SIG-M5 (cell line): Measurements from ENCODE around the gene ZDHHC14.
"Not testable (repeated sequence)": the region's sequence is repeated elsewhere in the genome, so short reads cannot be mapped to it uniquely, and the experiment has no call there.

Source experiments
- DNase-seq: peaks from one replicate; lab custom pipeline; 2025; lab: John Stamatoyannopoulos, UW

Gene ZDHHC14

DNA sequence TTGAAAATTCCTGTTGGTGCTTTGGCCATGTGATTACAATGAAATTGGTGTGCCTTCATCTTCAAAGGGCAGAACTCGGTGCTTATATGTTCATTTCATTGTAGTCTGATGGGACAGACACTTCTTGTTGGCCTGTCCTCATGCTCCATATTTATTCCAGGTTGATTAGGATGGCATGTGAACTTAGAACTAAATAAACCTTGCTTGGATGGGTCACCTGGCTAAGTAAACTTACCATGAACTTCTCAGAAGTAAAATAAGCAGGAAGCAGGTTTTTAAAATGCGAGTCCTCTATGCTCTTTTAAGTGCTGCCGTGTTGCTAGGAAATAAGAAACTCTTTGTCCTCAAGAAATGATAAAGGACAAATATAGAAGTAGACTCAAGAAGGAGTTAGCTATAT lies 26.7 kb downstream of the ZDHHC14 start:
- DNase-seq = no peak

DNA sequence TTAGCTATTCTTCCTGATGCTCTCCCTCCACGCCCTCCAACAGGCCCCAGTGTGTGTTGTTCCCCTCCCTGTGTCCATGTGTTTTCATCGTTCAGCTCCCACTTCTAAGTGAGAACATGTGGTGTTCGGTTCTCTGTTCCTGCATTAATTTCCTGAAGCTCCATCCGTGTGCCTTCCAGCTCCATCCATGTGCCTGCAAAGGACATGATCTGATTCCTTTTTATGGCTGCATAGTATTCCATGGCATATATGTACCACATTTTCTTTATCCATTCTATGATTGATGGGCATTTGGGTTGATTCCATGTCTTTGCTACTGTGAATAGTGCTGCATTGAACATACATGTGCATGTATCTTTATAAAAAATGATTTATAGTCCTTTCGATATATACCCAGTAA lies 27.4 kb downstream of the ZDHHC14 start:
- not testable (repeated sequence) for DNase-seq

DNA sequence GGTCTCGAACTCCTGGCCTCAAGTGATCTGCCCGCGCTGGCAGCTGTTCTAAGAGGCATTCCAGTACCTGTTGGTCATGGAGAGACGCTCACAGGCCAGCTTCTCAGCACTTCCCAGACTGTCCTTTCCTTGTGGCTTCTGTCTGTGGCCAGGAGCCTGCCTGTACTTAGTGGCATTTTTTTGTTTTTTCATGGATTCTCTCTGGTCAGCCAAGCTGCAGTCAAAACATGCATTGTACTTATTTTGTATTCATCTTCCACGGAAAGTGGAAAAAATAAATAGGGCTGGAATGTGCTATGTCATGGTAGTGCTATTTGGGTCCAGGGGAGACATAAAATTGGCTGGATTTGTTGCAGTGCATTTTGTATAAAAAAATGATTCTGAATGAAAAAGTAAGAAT lies 29.1 kb downstream of the ZDHHC14 start:
- no peak for DNase-seq

DNA sequence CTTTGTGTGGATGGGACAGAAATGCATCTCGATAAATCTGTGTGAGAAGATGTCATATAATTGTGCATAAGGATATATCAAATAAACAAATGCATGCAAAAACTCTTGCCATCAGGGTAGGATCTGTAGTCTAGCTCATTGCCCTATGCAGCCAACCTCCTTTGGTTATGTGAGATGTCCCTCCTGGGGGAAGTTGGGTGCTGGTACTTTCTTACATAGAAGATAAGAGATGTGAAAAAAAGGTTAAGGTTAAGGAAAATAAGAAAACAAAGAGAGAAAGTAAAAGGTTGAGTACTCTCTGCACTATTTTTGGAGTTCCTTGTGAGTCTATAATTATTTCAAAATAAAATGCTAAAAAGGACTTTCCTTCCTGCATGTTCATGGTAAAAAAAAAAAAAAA lies 30.4 kb downstream of the ZDHHC14 start:
- DNase-seq = no peak

DNA sequence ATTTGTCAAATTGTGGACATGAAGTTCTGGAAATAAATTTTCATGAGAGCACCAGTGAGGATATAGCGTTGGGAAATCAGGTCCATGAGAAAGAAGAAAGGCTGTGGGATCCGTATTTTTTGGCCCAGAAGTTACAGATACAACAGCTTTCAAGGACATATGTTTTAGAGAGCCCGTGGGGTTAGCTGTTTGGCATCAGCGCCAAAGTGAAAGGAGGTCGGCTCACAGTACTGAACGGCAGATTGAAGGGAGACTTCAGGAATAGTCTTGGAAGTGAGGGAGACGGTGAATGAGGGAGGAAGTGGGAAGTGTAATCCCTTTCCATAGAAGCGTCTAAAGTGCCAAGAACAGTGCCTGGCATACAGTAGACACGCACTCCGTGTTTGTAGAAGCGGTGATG lies 31.8 kb downstream of the ZDHHC14 start:
- no peak for DNase-seq

DNA sequence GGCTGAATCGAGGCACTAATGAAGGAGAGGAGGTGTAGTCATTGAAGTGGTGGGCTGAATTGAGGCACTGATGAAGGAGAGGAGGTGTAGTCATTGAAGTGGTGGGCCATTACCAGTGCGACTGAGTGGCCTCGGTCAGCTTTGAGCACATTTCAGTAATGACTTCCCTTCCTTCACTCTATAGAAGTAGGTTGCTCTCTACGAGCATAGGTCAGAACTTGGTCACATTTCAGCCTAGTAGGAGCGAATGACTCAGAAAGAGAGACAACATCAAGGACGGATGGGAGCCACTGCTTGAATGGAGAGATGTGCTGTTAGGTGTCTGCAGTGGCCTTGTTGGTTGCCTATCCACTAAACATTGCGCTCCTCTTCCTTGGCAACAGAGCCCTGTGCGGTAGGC lies 39.5 kb downstream of the ZDHHC14 start:
- DNase-seq = no peak

DNA sequence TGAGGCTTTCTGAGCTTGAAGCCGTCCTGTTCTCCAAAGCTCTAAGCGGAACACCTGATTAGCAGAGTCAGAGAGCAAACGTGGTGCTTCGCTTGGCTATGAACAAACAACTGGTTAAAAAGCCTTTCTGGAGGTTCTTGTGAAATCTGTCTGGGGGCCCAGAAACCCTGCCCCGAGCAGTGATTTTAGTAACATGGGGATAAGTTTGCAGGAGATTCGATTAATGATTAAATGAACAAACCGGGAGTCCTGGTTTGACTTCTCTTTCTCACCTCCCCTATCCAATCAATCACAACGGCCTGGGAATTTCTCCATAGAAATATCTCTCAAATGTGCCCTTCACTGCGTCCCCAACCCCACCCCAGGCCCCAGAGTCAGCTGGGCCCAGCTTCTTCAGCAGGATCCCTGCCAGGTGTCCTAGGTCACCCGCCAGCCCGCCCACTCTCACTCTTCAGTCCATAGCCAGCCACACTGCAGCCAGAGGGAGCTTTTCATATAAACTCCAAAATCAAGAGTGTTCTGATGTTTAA lies 43.6 kb downstream of the ZDHHC14 start:
- DNase-seq = no peak

DNA sequence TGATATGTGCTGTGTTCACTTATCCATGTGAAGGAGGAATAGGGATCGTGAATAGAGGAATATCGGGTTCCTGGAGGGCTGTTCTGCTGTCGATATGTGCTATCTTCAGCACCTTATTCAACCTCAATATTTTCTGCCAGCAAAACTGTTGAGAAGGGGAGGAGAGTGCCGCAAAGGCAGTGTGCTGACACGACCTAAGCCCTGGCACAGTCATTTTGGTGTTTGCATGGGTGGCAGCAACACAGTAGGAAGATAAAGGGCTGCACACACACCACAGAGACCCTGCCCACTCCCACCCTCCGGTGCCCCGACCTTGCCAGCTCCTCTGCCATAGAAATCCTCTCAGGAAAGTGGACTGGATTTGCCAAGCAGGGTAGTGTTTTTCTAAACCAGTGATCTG lies 47.0 kb downstream of the ZDHHC14 start:
- no peak for DNase-seq

DNA sequence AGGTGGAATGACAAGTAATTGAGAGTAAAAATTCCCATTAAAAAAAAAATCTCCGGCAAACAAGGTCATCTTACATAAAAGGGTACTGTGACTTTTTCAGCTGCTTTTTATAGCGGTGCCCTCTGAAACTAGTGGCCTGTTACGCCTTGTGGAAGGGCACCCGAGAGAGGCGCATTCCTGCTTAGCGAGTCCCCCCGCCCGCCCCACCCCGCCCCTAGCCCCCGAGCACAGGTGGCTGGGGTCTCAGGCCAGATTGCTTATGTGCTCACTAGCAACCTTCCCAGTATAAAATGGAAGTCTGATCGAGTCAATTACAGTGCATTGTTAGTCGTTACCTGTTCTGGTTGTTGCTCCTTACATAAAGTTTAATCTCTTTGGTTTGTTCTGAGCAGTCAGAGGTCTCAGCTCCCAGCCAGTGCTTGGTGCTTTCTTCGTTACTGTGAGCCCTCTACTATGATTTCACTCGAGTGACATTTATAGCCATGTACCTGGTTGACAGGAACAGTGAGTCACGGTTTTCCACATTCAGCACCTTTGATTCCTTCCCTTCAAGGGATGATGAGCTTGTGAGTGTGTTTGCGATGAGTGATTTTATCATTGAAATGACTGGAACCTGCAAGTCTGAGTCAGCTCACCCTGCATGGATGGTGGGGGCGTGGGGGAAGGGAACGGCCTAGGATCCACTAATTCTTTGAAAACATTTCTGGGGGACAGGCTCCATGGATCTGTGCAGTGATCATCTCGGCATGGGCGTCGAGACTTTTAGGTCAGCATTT lies 47.6 kb downstream of the ZDHHC14 start:
- DNase-seq = no peak

DNA sequence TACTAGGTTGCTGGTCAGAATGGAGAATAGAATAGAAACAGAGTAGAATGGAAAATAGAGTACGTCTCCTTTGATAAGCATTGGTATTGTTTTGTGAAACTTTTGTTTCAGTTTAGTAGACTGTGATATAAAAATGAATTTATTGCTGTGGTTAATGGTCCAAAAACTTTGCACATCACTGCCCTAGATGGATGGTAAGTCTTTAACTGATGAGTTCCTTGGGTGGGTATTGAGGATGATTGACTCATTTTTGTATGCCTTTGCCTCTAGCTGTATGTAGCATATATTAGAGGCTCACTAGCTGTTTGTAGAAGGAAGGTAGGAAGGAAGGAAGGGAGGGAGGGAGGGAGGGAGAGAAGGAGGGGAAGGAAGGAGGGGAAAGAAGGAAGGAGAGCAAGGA lies 48.3 kb downstream of the ZDHHC14 start:
- DNase-seq = no peak

DNA sequence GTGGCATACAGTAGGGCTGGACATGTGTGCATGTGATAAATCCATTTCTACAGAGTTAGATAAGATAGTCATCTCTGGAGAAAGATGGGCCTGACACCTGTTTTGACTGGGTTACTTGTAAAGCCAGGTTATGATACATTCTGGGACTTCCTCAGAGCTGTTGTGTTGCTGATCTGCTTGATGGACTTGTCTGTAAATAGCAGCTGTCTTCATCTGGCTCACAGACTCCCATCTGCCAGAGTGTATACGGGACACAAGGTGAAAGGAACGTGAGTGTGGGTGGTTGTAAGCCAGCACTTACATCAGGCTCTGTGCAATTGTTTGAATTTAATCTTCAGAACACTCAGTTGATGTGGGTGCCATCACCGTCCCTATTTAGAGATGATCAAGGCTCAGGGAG lies 49.8 kb downstream of the ZDHHC14 start:
- DNase-seq = no peak

DNA sequence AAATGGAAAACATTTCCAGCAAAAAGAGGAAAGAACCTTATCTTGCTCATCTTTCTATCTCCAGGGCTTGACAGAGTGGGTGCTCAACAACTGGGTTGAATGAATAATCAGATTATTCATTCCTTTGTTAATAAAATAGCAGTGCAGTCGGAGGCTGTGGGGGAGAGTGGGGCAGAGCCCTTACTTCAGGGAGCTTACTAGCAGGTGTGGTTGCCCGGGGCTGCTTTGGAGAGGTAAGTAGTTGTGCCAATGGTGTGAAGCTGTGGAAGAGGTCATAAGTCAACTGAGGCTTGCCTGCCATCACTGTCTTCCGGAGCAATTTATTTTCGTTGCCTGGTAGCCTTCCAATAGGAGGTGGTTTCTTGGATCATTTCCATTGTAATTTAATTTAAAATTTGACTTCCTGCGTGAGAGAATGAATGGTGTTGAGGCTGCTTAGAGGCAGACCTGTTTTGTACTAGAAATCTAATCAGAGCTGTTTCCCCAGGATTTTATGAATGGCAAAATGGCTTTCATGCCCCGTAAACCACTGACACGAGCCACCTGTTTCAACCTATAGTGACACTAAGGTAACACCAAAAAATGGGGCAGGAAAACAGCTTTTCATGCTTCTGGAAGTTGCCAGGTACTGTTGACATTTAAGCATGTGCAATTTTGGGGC lies 51.4 kb downstream of the ZDHHC14 start:
- DNase-seq = no peak

DNA sequence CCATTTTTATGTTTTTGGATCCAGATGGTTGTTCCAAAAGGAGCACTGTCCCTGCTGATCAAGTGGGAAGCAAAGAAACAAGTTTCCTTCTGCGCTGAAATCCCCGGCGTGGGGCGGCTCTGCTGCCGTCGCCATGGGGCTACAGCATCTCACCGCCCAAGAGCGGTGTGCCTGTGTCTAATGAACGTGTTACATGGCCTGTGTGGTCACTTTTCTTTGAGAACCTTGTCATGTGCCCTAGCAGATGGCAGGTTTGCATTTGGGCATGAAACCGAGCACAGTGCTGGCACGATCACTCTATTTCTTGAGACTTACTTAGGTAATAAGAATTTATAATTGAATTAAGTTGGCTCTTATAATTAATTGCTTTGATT lies 51.9 kb downstream of the ZDHHC14 start:
- no peak for DNase-seq

DNA sequence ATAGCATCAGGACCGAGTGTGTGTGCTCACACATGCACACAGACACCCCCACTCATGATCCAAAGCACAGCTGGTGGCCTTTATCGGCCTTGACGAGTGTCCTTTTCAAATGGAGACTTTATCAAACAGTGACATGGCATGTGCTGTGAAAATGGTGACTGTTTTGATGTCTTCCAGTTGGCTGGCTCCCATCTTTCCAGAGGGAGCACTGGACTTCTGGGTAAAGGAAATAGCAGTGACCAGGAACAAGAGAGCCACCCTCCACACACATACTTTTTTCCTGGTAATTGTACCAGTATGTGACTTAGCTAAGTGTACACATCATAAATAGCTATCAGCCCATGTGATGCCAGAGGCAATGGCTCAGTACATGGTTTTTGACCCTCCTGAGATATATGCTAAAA lies 52.7 kb downstream of the ZDHHC14 start:
- DNase-seq = no peak

DNA sequence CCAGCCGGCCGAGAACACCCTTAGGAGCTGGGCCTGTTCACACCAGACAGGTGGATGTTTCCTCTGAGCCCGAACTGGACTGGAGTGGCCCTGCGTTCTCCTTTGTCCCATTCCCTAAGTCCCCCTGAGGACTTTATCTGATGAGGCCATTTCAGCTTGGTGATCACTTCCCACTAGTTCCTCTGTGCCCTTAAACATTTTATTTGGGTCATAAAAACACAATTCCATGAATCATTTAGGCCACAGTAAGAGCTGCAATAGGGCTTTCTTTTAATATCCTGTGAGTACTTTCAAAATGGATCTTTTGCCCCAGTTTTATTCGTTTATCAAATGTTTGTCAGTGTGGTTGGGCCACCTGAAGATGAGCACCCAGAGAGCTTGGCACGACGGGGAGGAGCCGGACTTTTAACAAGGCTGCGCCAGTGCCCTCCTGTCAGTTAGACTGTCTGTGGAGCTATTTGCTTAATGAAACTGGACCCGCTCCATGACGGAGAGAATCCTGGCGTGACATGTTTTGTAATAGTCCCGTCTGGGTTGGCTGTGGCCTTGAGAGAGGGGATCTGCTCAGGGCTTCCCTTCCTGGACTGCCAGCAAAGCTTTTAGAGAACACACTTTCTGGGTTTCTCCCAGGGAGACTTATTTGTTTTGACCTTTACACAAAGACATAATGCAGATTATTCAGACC lies 53.5 kb downstream of the ZDHHC14 start:
- DNase-seq = no peak

DNA sequence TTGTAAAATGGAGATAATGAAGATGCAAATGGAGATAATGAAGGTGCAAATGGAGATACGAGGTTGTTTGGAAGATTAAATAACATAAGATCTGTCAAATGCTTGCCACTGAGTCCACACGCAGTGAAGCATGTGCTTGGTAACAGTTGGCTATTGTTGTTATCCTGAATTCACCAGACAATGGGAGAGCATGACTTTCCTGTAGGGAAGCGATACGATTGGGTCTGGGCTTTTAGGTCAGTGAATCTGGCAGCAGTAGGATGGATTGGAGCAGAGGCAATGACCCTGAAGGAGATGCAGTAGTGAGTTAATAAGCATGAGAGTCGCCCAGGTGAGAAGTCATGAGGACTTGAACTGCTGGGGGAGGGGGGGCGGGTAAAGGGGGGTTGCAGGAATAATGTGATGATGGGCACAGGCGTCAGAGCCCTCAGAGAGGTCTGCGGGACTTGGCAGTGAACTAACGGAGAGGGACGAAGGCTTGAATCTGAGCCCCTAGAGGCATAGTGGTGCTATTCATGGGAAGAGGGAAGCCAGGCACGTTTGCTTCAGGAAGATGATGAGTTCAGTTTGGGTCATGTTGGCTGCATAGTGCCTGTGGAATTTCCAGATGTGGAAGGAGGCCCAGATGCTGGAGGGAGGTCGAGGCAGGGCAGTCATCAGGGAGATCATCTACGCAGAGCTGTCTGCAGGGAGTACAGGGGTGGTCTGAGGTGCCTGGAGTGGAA lies 55.4 kb downstream of the ZDHHC14 start:
- DNase-seq = no peak

DNA sequence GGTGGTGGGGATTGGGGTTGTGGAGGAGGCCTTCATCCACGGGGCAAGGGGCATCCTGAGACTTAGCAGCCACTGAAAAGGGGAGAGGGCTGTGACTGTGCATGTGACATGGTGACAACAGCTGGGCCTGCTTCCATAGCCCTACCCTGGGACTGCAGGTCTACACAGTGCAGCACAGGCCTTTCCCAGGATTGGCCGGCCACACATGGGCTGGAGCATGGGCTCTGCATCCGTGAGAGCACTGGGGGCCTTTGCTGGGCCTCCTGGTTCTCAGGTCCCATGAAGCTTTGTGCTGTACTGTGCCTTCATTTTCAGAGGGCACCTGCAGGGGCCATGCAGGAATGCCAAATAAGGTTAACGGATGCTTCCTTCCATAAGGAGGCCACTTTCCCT lies 56.0 kb downstream of the ZDHHC14 start:
- DNase-seq = no peak

DNA sequence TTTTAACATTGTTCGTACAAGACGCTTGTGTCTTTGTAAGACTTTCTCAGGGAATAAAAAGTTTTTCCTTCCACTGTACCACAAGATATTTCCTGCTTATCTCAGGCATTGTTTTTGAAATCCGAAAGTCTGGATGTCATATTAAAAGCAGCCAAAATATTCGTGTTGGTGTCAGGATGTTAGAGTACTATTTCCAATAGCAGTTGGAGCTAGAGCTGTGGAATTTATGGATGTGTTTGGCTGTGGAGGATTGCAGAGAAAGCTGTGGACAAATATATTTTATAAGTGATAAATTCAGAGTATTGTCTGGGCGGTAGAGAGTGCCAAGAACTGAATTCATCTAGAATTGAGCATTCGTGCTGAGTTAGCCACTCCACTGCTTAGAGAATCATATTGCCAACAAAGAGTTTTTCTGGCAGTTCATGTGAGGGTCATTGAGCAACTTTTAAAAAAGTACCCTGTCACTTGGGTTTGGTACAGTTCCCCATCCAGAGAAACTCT lies 57.7 kb downstream of the ZDHHC14 start:
- DNase-seq = no peak

DNA sequence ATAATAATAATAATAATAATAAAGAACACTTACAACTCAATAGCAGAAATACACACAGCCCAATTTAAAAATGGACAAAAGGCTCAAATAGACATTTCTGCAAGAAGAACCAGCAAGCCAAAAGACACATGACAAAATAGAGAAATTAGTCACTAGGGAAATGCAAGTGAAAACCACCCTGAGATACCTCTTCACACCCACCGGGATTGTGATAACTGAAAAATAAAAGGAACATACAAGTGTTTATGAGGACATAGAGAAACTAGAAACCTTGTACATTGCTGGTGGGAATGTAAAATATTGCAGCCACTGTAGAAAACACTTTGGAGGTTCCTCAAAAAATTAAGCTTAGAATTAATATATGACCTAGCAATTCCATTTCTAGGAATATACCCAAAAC lies 59.2 kb downstream of the ZDHHC14 start:
- DNase-seq = no peak

DNA sequence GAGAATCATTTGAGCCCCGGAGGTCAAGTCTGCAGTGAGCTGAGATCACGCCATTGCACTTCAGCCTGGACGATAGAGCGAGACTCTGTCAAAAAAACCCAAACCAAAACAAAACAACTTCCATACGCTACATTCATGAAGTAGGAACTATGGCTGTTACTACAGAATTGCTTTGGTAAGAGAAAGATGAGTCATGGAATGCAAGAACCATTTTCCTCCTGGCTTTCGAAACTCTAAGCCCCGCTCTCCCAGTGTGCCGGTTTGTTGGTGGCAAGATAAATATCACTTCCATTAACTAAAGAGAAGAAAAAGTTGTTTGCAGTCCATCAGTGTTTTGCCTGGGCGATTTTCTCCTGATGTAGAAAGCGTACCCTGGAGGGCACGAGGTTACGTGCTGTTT lies 61.3 kb downstream of the ZDHHC14 start:
- no peak for DNase-seq

DNA sequence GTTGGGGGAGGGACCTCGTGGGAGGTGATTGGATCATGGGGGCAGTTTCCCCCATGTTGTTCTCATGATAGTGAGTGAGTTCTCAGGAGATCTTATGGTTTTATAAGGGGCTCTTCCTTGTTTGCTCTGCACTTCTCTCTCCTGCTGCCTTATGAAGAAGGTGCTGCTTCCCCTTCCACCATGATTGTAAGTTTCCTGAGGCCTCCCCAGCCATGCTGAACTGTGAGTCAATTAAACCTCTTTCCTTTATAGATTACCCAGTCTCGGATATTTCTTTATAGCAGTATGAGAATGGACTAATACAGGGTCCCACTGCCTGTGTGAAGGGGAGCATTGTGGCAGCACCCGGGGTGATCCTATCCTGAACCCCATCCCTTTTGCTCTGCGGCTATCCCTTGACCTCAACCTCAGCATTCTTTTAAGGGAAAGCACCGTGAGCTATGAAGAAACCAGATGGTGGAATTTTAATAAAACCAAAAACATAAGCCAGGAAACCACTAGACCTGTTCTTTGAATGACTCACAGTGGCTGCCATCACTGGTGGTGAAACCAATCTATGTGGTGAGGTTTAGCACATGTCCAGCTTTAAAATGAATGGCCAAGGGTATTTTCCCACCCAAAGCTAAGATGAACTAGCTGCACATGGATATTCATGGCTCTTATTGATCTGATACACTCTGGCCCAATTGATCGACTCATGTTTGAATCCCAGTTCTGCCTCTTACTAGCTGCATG lies 62.2 kb downstream of the ZDHHC14 start:
- no peak for DNase-seq
